SH-SY5Y (cell line): ENCODE results near the gene NUP98.

Experiments used
- GATA2 ChIP-seq: IDR thresholded peaks from 2 replicates; pipeline ENCODE4 v1.6.1; 2011; ENCODE audit warnings: mild to moderate bottlenecking, low read depth, low read length
- GATA3 ChIP-seq: IDR thresholded peaks from 2 replicates; pipeline ENCODE4 v1.6.1; 2011; ENCODE audit warnings: low read depth, mild to moderate bottlenecking, low read length, moderate library complexity

DNA sequence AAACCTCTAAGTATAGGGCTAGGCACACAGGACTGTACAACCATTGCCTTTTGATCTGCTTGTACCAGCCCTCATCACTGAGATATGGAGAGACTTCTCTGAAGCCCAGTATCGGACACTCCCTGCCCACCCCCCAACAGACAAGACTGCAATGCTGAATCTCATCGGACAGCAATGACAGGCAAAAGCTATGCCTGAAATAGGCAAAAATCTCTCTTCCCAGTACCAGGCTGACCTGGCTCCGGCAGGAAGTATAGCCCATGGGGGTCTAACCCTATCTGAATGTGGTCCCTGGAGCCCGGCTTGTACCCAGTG is 37.0 kb upstream of the NUP98 start:
- TF ChIP-seq GATA2 (no peak), GATA3 (no peak)
